ENCODE measurements around the gene SUN2.

The SUN2 gene

DNA sequence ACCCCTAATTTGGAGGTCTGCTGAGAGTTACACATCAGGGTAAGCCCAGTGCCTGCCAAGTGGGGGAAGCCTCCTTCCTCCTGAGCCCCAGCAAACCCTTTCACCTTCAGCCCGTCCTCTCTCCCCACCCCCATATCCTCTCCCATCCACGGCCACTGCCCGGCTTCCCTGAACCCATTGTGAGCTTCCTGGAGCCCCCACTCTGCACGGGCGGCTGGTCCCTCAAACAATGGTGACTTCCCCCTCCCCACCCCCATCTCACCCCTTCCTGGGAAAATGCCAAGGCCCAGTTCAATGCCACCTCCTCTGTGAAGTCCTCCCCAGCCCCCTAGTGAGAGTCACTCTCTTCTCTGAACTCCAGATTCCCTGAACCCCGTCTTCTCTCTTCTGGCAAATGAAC is 20.3 kb upstream of the SUN2 start:
- Histone ChIP-seq H2AFZ (ENCODE audit: low read depth) (no peak overlapping the region), H4K20me1 (ENCODE audit: insufficient read depth) (no peaks in the 10 kb centered on the region), H3K36me3 (ENCODE audit: insufficient read depth) (no peaks in the 10 kb centered on the region), H3K4me3 (IDR thresholded peaks at IDR 0.05; ENCODE audit: insufficient read depth, low read depth, low read length) (no peak overlapping the region), H3K9ac (no peak overlapping the region), H3K27ac (no peak overlapping the region), H3K27me3 (ENCODE audit: insufficient read depth, low read depth) (no peaks in the 10 kb centered on the region), H3K4me1 (ENCODE audit: low read depth, poor library complexity, severe bottlenecking) (peaks cover 3% of the 10 kb centered on the region), H3K4me2 (no peak overlapping the region), H3K79me2 (ENCODE audit: insufficient read depth, low read depth) (no peaks in the 10 kb centered on the region)
- TF ChIP-seq, protein P1, sequence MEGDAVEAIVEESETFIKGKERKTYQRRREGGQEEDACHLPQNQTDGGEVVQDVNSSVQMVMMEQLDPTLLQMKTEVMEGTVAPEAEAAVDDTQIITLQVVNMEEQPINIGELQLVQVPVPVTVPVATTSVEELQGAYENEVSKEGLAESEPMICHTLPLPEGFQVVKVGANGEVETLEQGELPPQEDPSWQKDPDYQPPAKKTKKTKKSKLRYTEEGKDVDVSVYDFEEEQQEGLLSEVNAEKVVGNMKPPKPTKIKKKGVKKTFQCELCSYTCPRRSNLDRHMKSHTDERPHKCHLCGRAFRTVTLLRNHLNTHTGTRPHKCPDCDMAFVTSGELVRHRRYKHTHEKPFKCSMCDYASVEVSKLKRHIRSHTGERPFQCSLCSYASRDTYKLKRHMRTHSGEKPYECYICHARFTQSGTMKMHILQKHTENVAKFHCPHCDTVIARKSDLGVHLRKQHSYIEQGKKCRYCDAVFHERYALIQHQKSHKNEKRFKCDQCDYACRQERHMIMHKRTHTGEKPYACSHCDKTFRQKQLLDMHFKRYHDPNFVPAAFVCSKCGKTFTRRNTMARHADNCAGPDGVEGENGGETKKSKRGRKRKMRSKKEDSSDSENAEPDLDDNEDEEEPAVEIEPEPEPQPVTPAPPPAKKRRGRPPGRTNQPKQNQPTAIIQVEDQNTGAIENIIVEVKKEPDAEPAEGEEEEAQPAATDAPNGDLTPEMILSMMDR (conservative IDR thresholded peaks at IDR 0.05; ENCODE audit: low read depth, low read length): no peak

DNA sequence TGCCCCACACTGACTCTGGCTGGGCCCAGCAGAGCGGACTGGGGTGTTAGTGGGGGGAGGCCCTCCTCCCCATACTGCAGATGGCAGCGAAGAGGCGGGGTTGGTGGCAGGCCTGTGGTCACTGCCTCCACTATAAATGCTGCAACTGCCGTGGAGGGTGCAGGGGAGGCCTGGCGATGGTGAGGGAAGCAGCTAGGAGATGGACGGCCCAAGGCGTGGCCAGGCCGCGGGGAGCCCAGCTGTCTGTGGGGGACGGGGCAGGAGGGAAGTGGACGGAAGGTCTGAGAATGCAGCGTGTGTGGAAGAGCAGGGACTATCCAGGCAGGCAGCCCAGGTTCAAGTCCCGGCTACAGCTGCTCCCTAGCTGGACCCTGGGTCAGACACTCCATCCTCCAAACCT is 19.9 kb upstream of the SUN2 start:
- Histone ChIP-seq H2AFZ (ENCODE audit: low read depth) (no peak overlapping the region), H3K9ac (no peak overlapping the region), H3K27ac (no peak overlapping the region), H3K27me3 (ENCODE audit: insufficient read depth, low read depth) (no peaks in the 10 kb centered on the region), H3K4me1 (ENCODE audit: low read depth, poor library complexity, severe bottlenecking) (peaks cover 3% of the 10 kb centered on the region), H4K20me1 (ENCODE audit: insufficient read depth) (no peaks in the 10 kb centered on the region), H3K36me3 (ENCODE audit: insufficient read depth) (no peaks in the 10 kb centered on the region), H3K4me2 (no peak overlapping the region), H3K4me3 (IDR thresholded peaks at IDR 0.05; ENCODE audit: insufficient read depth, low read depth, low read length) (no peak overlapping the region), H3K79me2 (ENCODE audit: insufficient read depth, low read depth) (no peaks in the 10 kb centered on the region)
- TF ChIP-seq, protein P1 (conservative IDR thresholded peaks at IDR 0.05; ENCODE audit: low read depth, low read length): no peak

DNA sequence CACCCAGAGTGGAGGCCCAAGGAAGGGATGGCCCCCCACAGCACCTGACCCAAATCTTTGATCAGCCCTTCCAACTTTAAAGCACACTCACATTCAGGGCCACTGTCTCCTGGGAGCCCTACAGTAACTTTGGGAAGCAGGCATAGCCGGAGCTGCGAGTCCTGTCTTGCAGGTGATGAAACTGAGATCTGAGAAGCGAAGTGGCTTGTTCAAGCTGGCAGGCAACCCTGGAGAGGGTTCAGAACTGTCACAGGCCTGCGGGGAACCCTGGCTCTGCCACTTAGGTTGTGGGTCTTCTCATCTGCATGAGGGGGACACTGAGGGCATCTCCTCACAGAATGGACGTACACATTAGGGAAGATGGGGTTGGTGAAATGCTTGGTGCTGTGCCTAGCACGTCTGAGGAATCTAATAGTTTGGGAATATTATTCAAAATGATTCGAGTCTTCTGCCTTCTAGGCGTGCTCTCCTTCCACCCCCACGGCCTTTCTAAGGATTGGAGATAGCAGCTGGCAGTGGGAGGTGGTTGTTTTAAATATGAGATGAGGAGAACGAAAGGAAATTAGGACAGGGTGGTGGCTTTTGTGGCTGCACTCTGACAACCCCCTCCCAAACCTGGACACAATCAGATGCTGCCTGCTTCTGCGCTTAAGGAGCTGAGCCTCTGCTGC is 18.8 kb upstream of the SUN2 start:
- H3K79me2 ChIP-seq (ENCODE audit: insufficient read depth, low read depth): no peaks in the 10 kb centered on the region
- no peak overlapping the region for H2AFZ ChIP-seq (ENCODE audit: low read depth)
- H3K36me3 ChIP-seq (ENCODE audit: insufficient read depth): no peaks in the 10 kb centered on the region
- H3K9ac ChIP-seq: no peak overlapping the region
- peaks cover 3% of the 10 kb centered on the region for H3K4me1 ChIP-seq (ENCODE audit: low read depth, poor library complexity, severe bottlenecking)
- no peak overlapping the region for H3K27ac ChIP-seq
- TF ChIP-seq, protein P1 (conservative IDR thresholded peaks at IDR 0.05; ENCODE audit: low read depth, low read length): no peak
- H3K4me2 ChIP-seq: no peak overlapping the region
- H3K4me3 ChIP-seq (IDR thresholded peaks at IDR 0.05; ENCODE audit: insufficient read depth, low read depth, low read length): no peak overlapping the region
- no peaks in the 10 kb centered on the region for H4K20me1 ChIP-seq (ENCODE audit: insufficient read depth)
- no peaks in the 10 kb centered on the region for H3K27me3 ChIP-seq (ENCODE audit: insufficient read depth, low read depth)

DNA sequence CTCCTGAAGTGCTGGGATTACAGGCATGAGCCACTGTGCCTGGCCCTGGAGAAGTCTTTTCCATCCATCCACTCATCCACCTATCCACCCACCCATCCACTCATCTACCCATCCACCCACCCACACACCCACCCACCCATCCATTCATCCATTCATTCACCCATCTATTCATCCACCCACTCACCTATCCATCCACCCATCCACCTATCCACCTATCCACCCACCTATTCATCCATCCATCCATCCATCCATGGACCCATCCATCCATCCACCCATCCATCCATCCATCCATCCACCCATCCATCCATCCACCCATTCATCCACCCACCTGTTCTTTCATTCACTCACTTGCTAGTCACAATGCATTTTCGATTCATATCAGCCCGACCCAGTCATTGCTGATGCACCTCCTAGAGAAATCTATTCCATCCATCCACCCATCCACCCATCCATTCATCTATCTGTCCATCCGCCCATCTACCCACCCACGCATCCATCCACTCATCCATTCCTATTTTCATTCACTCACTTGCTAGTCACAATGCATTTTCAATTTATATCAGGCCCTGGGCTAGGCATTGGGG is 17.7 kb upstream of the SUN2 start:
- Histone ChIP-seq H3K9ac (no peak overlapping the region), H3K27me3 (ENCODE audit: insufficient read depth, low read depth) (no peaks in the 10 kb centered on the region), H3K36me3 (ENCODE audit: insufficient read depth) (no peaks in the 10 kb centered on the region), H4K20me1 (ENCODE audit: insufficient read depth) (no peaks in the 10 kb centered on the region), H3K4me3 (IDR thresholded peaks at IDR 0.05; ENCODE audit: insufficient read depth, low read depth, low read length) (no peak overlapping the region), H2AFZ (ENCODE audit: low read depth) (no peak overlapping the region), H3K79me2 (ENCODE audit: insufficient read depth, low read depth) (no peaks in the 10 kb centered on the region), H3K4me2 (no peak overlapping the region), H3K27ac (no peak overlapping the region), H3K4me1 (ENCODE audit: low read depth, poor library complexity, severe bottlenecking) (peaks cover 3% of the 10 kb centered on the region)
- TF ChIP-seq, protein P1 (conservative IDR thresholded peaks at IDR 0.05; ENCODE audit: low read depth, low read length): no peak
